ENCODE data around the gene MYO5C.

- TF ChIP-seq, protein P1, sequence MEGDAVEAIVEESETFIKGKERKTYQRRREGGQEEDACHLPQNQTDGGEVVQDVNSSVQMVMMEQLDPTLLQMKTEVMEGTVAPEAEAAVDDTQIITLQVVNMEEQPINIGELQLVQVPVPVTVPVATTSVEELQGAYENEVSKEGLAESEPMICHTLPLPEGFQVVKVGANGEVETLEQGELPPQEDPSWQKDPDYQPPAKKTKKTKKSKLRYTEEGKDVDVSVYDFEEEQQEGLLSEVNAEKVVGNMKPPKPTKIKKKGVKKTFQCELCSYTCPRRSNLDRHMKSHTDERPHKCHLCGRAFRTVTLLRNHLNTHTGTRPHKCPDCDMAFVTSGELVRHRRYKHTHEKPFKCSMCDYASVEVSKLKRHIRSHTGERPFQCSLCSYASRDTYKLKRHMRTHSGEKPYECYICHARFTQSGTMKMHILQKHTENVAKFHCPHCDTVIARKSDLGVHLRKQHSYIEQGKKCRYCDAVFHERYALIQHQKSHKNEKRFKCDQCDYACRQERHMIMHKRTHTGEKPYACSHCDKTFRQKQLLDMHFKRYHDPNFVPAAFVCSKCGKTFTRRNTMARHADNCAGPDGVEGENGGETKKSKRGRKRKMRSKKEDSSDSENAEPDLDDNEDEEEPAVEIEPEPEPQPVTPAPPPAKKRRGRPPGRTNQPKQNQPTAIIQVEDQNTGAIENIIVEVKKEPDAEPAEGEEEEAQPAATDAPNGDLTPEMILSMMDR (IDR thresholded peaks at IDR 0.05) = no peak
- no peak for TF ChIP-seq POLR2A (IDR thresholded peaks at IDR 0.05)
These were observed 48.2 kb upstream of the MYO5C start for GRCh38 chr15:52343831-52344230.

Data from uterus (tissue), 2 donors.